Measurements from ENCODE around the gene TLL2. TPM values are rescaled to one million over a fixed set of nuclear protein-coding genes. Genes with fewer than 3 reads are reported as not detected.

TLL2 gene
- polyA plus RNA-seq, 3 donors, result not detected

DNA sequence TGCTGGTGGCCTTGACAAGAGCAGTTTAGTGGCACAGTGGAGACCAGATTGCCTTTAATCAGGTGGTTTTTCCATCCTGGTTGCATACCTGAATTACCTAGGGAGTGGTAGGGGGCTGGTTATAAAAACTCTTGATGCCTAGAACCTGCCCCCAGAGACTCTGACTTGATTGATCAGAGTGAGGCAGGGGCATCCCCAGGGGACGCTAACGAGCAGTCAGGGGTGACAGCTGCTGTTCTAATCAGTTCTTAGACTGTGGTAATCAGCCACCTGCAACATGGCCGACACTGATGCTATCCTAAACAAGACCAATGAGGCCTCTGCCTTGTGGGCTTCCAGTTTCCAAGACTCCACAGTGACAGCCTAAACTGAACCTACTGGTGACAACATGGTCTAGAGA, 153.0 kb downstream of the TLL2 start:
- no peak for TF ChIP-seq CTCF (IDR thresholded peaks at IDR 0.05)
- Mint-ChIP-seq H3K27me3 (ENCODE audit: low read depth in 3 of 3) (peaks cover 0 to 6% (median 6%) of the 10 kb centered on the region in 3 donors), H3K36me3 (no peaks in the 10 kb centered on the region), H3K4me3 (no peak overlapping the region), H3K9me3 (no peaks in the 10 kb centered on the region), H3K27ac (no peak overlapping the region), H3K4me1 (no peaks in the 10 kb centered on the region)
- Histone ChIP-seq H3K36me3 (replicated peaks in 1 of 2; ENCODE audit: control insufficient read depth in 1 of 2, insufficient read depth in 2 of 2, low read length in 2 of 2) (no peaks in the 10 kb centered on the region), H2AFZ (ENCODE audit: insufficient read depth, low read depth, low read length, poor library complexity, severe bottlenecking) (no peak overlapping the region), H3K79me2 (ENCODE audit: insufficient read depth, low read length) (no peaks in the 10 kb centered on the region), H3K9me3 (replicated peaks in 1 of 2; ENCODE audit: control insufficient read depth in 1 of 2, insufficient read depth in 1 of 2, low read length in 2 of 2) (no peaks in the 10 kb centered on the region), H3K27ac (ENCODE audit: low read depth in 1 of 2, low read length in 2 of 2) (no peak overlapping the region), H4K20me1 (ENCODE audit: insufficient read depth, low read length) (no peaks in the 10 kb centered on the region), H3K4me2 (replicated peaks; ENCODE audit: extremely low read depth, low read length, poor library complexity, severe bottlenecking) (no peak overlapping the region), H3K4me1 (ENCODE audit: control insufficient read depth in 1 of 2, insufficient read depth in 2 of 2, low read length in 2 of 2) (no peaks in the 10 kb centered on the region), H3K4me3 (replicated peaks in 1 of 3; ENCODE audit: low read depth in 2 of 3, low read length in 3 of 3) (no peak overlapping the region), H3K27me3 (ENCODE audit: control insufficient read depth in 2 of 2, insufficient read depth in 2 of 2, low read length in 2 of 2) (no peaks in the 10 kb centered on the region), H3K9ac (ENCODE audit: insufficient read depth, low read length, poor library complexity, severe bottlenecking) (no peak overlapping the region)
- 90% methylated on average over 3 of the region's 3 CpGs for WGBS (ENCODE audit: insufficient coverage)
- intact Hi-C loops (cut with micrococcal nuclease), result no loop called here
- DNase-seq, result no peak

GRCh38 chr10:96360331-96360730, 153.4 kb downstream of the TLL2 start:
- Mint-ChIP-seq H3K27me3 (ENCODE audit: low read depth in 3 of 3) (peaks cover 0 to 6% (median 6%) of the 10 kb centered on the region in 3 donors), H3K9me3 (no peaks in the 10 kb centered on the region), H3K27ac (no peak overlapping the region), H3K4me1 (no peaks in the 10 kb centered on the region), H3K4me3 (no peak overlapping the region), H3K36me3 (no peaks in the 10 kb centered on the region)
- no peak for TF ChIP-seq CTCF (IDR thresholded peaks at IDR 0.05)
- no peak overlapping the region for H2AFZ ChIP-seq (ENCODE audit: insufficient read depth, low read depth, low read length, poor library complexity, severe bottlenecking)
- no peak overlapping the region for H3K4me3 ChIP-seq (replicated peaks in 1 of 3; ENCODE audit: low read depth in 2 of 3, low read length in 3 of 3)
- H3K9me3 ChIP-seq (replicated peaks in 1 of 2; ENCODE audit: control insufficient read depth in 1 of 2, insufficient read depth in 1 of 2, low read length in 2 of 2), result no peaks in the 10 kb centered on the region
- H3K27me3 ChIP-seq (ENCODE audit: control insufficient read depth in 2 of 2, insufficient read depth in 2 of 2, low read length in 2 of 2), result no peaks in the 10 kb centered on the region
- no peak overlapping the region for H3K9ac ChIP-seq (ENCODE audit: insufficient read depth, low read length, poor library complexity, severe bottlenecking)
- DNase-seq, result no peak
- H3K36me3 ChIP-seq (replicated peaks in 1 of 2; ENCODE audit: control insufficient read depth in 1 of 2, insufficient read depth in 2 of 2, low read length in 2 of 2), result no peaks in the 10 kb centered on the region
- 95% methylated on average over 6 of the region's 6 CpGs for WGBS (ENCODE audit: insufficient coverage)
- H3K4me1 ChIP-seq (ENCODE audit: control insufficient read depth in 1 of 2, insufficient read depth in 2 of 2, low read length in 2 of 2), result no peaks in the 10 kb centered on the region
- no peak overlapping the region for H3K4me2 ChIP-seq (replicated peaks; ENCODE audit: extremely low read depth, low read length, poor library complexity, severe bottlenecking)
- intact Hi-C loops (cut with micrococcal nuclease), result no loop called here
- H4K20me1 ChIP-seq (ENCODE audit: insufficient read depth, low read length), result no peaks in the 10 kb centered on the region
- H3K79me2 ChIP-seq (ENCODE audit: insufficient read depth, low read length), result no peaks in the 10 kb centered on the region
- H3K27ac ChIP-seq (ENCODE audit: low read depth in 1 of 2, low read length in 2 of 2), result no peak overlapping the region
